ENCODE results near the gene TMEM258.

GRCh38 chr11:61784506-61784805 is 7.9 kb downstream of the TMEM258 start:
- TF ChIP-seq POLR2A (IDR thresholded peaks at IDR 0.05): no peak
- TF ChIP-seq CTCF (IDR thresholded peaks at IDR 0.05): no peak
